H1 (cell line): ENCODE results near the gene CMC4. TPM values are rescaled to one million over a fixed set of nuclear protein-coding genes. Genes with fewer than 3 reads are reported as not detected.

ENCODE experiments used
- CTCF ChIA-PET: fragments of 300-600 bp; sonication (Branson Sonifier 250); formaldehyde crosslinking; loops from one replicate; lab custom pipeline; 2021; ENCODE audit not compliant: partially characterized antibody; lab: Charles Lee
- POLR2A ChIA-PET: fragments of 300-600 bp; sonication (Branson Sonifier 250); formaldehyde crosslinking; loops from one replicate; lab custom pipeline; 2021; ENCODE audit warnings: inconsistent platforms; ENCODE audit not compliant: partially characterized antibody; lab: Charles Lee
- DNase-seq, 2 experiments: peaks; one replicate each; pipeline versions ENCODE4 v3.0.0 to v3.0.0-alpha.2; 2010 to 2022; ENCODE audit warnings: low spot score in 2 of 2, low read depth in 1 of 2, mixed read lengths in 1 of 2
- FAIRE-seq: peaks from 2 replicates; lab custom pipeline; 2011; peaks lifted over from hg19 to GRCh38; lab: Jason Lieb, UNC
- H2AFZ ChIP-seq: 2 replicates; pipeline ENCODE4 v1.8.1; 2012; ENCODE audit warnings: low read length, inconsistent platforms
- H2AK5ac ChIP-seq: 2 replicates; pipeline ENCODE4 v1.6.1; 2013; ENCODE audit warnings: low read depth, low read length
- H2BK120ac ChIP-seq: replicated peaks from 2 replicates; pipeline ENCODE3; 2013; ENCODE audit warnings: low read depth, low read length, inconsistent platforms
- H2BK12ac ChIP-seq: 2 replicates; pipeline ENCODE4 v1.6.1; 2013; ENCODE audit warnings: low read depth, low read length
- H2BK15ac ChIP-seq: 2 replicates; pipeline ENCODE4 v1.6.1; 2013; ENCODE audit warnings: low read length
- H2BK20ac ChIP-seq: 2 replicates; pipeline ENCODE4 v1.6.1; 2013; ENCODE audit warnings: low read length
- H2BK5ac ChIP-seq: 2 replicates; pipeline ENCODE4 v1.6.1; 2013; ENCODE audit warnings: low read depth, low read length
- H3K14ac ChIP-seq: 2 replicates; pipeline ENCODE4 v1.6.1; 2013; ENCODE audit warnings: inconsistent platforms; ENCODE audit not compliant: insufficient read length
- H3K18ac ChIP-seq: 2 replicates; pipeline ENCODE4 v1.6.1; 2013; ENCODE audit warnings: low read length; ENCODE audit errors: extremely low read depth
- H3K23ac ChIP-seq: 2 replicates; pipeline ENCODE4 v1.6.1; 2013; ENCODE audit warnings: inconsistent platforms; ENCODE audit not compliant: insufficient read length
- H3K23me2 ChIP-seq: 2 replicates; pipeline ENCODE4 v1.6.1; 2013; ENCODE audit warnings: low read depth, low read length
- H3K27ac ChIP-seq: 2 replicates; pipeline ENCODE4 v1.6.1; 2011; ENCODE audit warnings: low read depth, low read length, inconsistent platforms
- H3K27me3 ChIP-seq, 4 experiments: replicated peaks in 1 of 4; 1 replicate in 1 of 4; 2 replicates in 3 of 4; pipeline versions ENCODE4 v1.6.1 to v1.8.1; 2011 to 2013; ENCODE audit warnings: low read length in 3 of 4, mild to moderate bottlenecking in 3 of 4, inconsistent platforms in 2 of 4, mixed read lengths in 2 of 4, moderate library complexity in 1 of 4; ENCODE audit not compliant: control insufficient read depth in 3 of 4, insufficient read depth in 3 of 4; ENCODE audit errors: extremely low read depth in 1 of 4
- H3K36me3 ChIP-seq, 4 experiments: 2 replicates each; pipeline versions ENCODE4 v1.6.1 to v1.8.1; 2011 to 2013; ENCODE audit warnings: mild to moderate bottlenecking in 4 of 4, low read length in 3 of 4, moderate library complexity in 2 of 4, control low read depth in 1 of 4, inconsistent platforms in 1 of 4; ENCODE audit not compliant: insufficient read depth in 4 of 4, control insufficient read depth in 2 of 4
- H3K4ac ChIP-seq: replicated peaks from 2 replicates; pipeline ENCODE3; 2013; ENCODE audit warnings: low read length, low read depth, mixed read lengths, inconsistent platforms; ENCODE audit not compliant: insufficient read length
- H3K4me1 ChIP-seq, 4 experiments: replicated peaks in 1 of 4; 1 replicate in 1 of 4; 2 replicates in 3 of 4; pipeline versions ENCODE4 v1.6.1 to v1.8.1; 2011 to 2013; ENCODE audit warnings: low read length in 3 of 4, inconsistent platforms in 2 of 4, mixed read lengths in 1 of 4; ENCODE audit not compliant: insufficient read depth in 4 of 4, control insufficient read depth in 3 of 4
- H3K4me2 ChIP-seq, 2 experiments: 2 replicates each; pipeline versions ENCODE4 v1.6.1 to v1.8.1; 2011 to 2013; ENCODE audit warnings: low read depth in 2 of 2, low read length in 2 of 2, control low read depth in 1 of 2, inconsistent platforms in 1 of 2, mild to moderate bottlenecking in 1 of 2; ENCODE audit not compliant: insufficient read depth in 1 of 2
- H3K4me3 ChIP-seq, 4 experiments: fragments of 200-600, 300-600 bp in 1 of 4; sonication (generic), shearing (Covaris generic), sonication (Bioruptor Twin) in 1 of 4; 2 replicates each; pipeline versions ENCODE4 v1.5.1 to v1.8.1; 2011 to 2016; ENCODE audit warnings: low read length in 4 of 4, low read depth in 3 of 4, control low read depth in 2 of 4, inconsistent platforms in 2 of 4, mild to moderate bottlenecking in 2 of 4, mixed read lengths in 1 of 4, moderate library complexity in 1 of 4; ENCODE audit not compliant: insufficient read depth in 2 of 4; ENCODE audit errors: extremely low read depth in 1 of 4
- H3K56ac ChIP-seq: replicated peaks from 2 replicates; pipeline ENCODE3; 2013; ENCODE audit warnings: low read depth, mild to moderate bottlenecking, mixed read lengths, low read length, inconsistent platforms; ENCODE audit not compliant: insufficient read length
- H3K79me1 ChIP-seq: 2 replicates; pipeline ENCODE4 v1.6.1; 2013; ENCODE audit warnings: low read depth, low read length, control low read depth
- H3K79me2 ChIP-seq, 2 experiments: 2 replicates each; pipeline versions ENCODE4 v1.6.1 to v1.8.1; 2012 to 2013; ENCODE audit warnings: low read length in 2 of 2, mild to moderate bottlenecking in 2 of 2, inconsistent platforms in 1 of 2; ENCODE audit not compliant: insufficient read depth in 2 of 2, control insufficient read depth in 1 of 2
- H3K9ac ChIP-seq, 4 experiments: replicated peaks in 1 of 4; 1 replicate in 1 of 4; 2 replicates in 3 of 4; pipeline versions ENCODE4 v1.6.1 to v1.8.1; 2011 to 2013; ENCODE audit warnings: low read depth in 3 of 4, low read length in 3 of 4, control low read depth in 2 of 4, mild to moderate bottlenecking in 2 of 4, moderate library complexity in 2 of 4, inconsistent platforms in 1 of 4; ENCODE audit errors: extremely low read depth in 1 of 4
- H3K9me3 ChIP-seq, 2 experiments: 2 replicates each; pipeline versions ENCODE4 v1.6.1 to v1.8.1; 2012 to 2013; ENCODE audit warnings: mild to moderate bottlenecking in 2 of 2, moderate library complexity in 2 of 2, control low read depth in 1 of 2, inconsistent platforms in 1 of 2, low read depth in 1 of 2, low read length in 1 of 2, mixed read lengths in 1 of 2; ENCODE audit not compliant: insufficient read depth in 2 of 2
- H4K20me1 ChIP-seq, 2 experiments: replicated peaks in 1 of 2; 2 replicates each; pipeline versions ENCODE3 to v1.8.1; 2011 to 2013; ENCODE audit warnings: inconsistent platforms in 2 of 2, low read length in 2 of 2, mild to moderate bottlenecking in 1 of 2; ENCODE audit not compliant: insufficient read depth in 2 of 2, control insufficient read depth in 1 of 2
- H4K5ac ChIP-seq: 2 replicates; pipeline ENCODE4 v1.6.1; 2013; ENCODE audit warnings: low read length, low read depth, mixed read lengths, inconsistent platforms; ENCODE audit not compliant: insufficient read length
- H4K8ac ChIP-seq: 2 replicates; pipeline ENCODE4 v1.8.0; 2013; ENCODE audit warnings: mild to moderate bottlenecking, moderate library complexity, low read length, inconsistent platforms; ENCODE audit not compliant: insufficient read depth; ENCODE audit errors: extremely low read depth
- H4K91ac ChIP-seq: replicated peaks from 2 replicates; pipeline ENCODE3; 2013; ENCODE audit warnings: low read length, mixed read lengths, inconsistent platforms; ENCODE audit not compliant: insufficient read length
- EGR1 ChIP-seq: IDR thresholded peaks from 2 replicates; pipeline ENCODE4 v1.6.1; 2011; ENCODE audit warnings: low read depth, low read length, borderline replicate concordance
- EP300 ChIP-seq, 2 experiments: IDR thresholded peaks; 1 replicate in 1 of 2; 2 replicates in 1 of 2; pipeline ENCODE4 v1.6.1; 2011 to 2012; ENCODE audit warnings: low read depth in 2 of 2, low read length in 2 of 2, mild to moderate bottlenecking in 2 of 2, borderline replicate concordance in 1 of 2, inconsistent platforms in 1 of 2, moderate library complexity in 1 of 2
- FOSL1 ChIP-seq: IDR thresholded peaks from 2 replicates; pipeline ENCODE4 v1.6.1; 2011; ENCODE audit warnings: mild to moderate bottlenecking, low read depth, low read length, moderate library complexity; ENCODE audit not compliant: insufficient read depth
- NRF1 ChIP-seq: IDR thresholded peaks from 2 replicates; pipeline ENCODE4 v1.6.1; 2011; ENCODE audit warnings: mild to moderate bottlenecking, low read depth, low read length, improper control_type of control experiment
- PHF8 ChIP-seq: fragments of 200-600 bp; sonication (generic); conservative IDR thresholded peaks from 2 replicates; pipeline ENCODE4 v1.7.1; 2012; ENCODE audit warnings: low read depth, mild to moderate bottlenecking, inconsistent platforms, low read length, moderate library complexity
- POU5F1 ChIP-seq: IDR thresholded peaks from 2 replicates; pipeline ENCODE4 v1.6.1; 2011; ENCODE audit warnings: low read depth, mild to moderate bottlenecking, low read length, moderate library complexity
- RFX5 ChIP-seq: IDR thresholded peaks from 2 replicates; pipeline ENCODE4 v1.6.1; 2011; ENCODE audit warnings: low read depth, low read length, improper control_type of control experiment, borderline replicate concordance
- SP1 ChIP-seq: IDR thresholded peaks from 2 replicates; pipeline ENCODE4 v1.6.1; 2011; ENCODE audit warnings: low read depth, low read length
- TAF7 ChIP-seq: optimal IDR thresholded peaks from 2 replicates; pipeline ENCODE3; 2011; ENCODE audit warnings: low read depth, mild to moderate bottlenecking, inconsistent platforms, low read length, moderate library complexity, borderline replicate concordance
- TEAD4 ChIP-seq: IDR thresholded peaks from 2 replicates; pipeline ENCODE4 v1.6.1; 2012; ENCODE audit warnings: low read depth, low read length, inconsistent platforms, mixed read lengths
- WGBS, 2 experiments: shearing (Covaris generic) in 1 of 2; methylation state at CpG; one replicate each; pipeline versions ENCODE4 v1.1.6 to v1.1.7; 2013 to 2015; ENCODE audit warnings: low lambda C conversion rate in 2 of 2, mixed read lengths in 2 of 2, inconsistent platforms in 1 of 2, low coverage in 1 of 2, missing lambda C conversion rate in 1 of 2; ENCODE audit not compliant: insufficient replicate concordance in 2 of 2, insufficient coverage in 1 of 2, insufficient read length in 1 of 2; ENCODE audit errors: extremely low coverage in 1 of 2, missing lambda C conversion rate in 1 of 2; 5-methylcytosine and 5-hydroxymethylcytosine counted together
- polyA plus RNA-seq, 7 experiments: library from polyadenylated mRNA; depleted of rRNA in 3 of 7; stranded (reverse) in 5 of 7; unstranded in 2 of 7; fragments of >200 nt in 5 of 7; fragments of 200-250 nt in 2 of 7; gene quantifications; 1 replicate in 5 of 7; 2 replicates in 1 of 7; 4 replicates in 1 of 7; pipeline versions ENCODE4 v1.2.1 to v1.2.3, GENCODE V29; 2011 to 2013; ENCODE audit warnings: missing spikeins in 2 of 7, mixed read lengths in 2 of 7
- total RNA-seq: library from RNA; stranded (reverse); fragmentation: NEBNext Ultra II Directional; extraction: Animal tissue kit (Norgen Biotek cat#: 25700); gene quantifications from 2 replicates; pipeline ENCODE4 v1.2.1, GENCODE V29; 2021
- TF ChIP-seq, protein P1 (sequence below), 3 experiments: IDR thresholded peaks; 1 replicate in 2 of 3; 2 replicates in 1 of 3; pipeline versions ENCODE4 v1.5.1 to v1.6.1; 2011; ENCODE audit warnings: low read length in 3 of 3, mild to moderate bottlenecking in 3 of 3, inconsistent platforms in 2 of 3, low read depth in 1 of 3, moderate library complexity in 1 of 3; ENCODE audit not compliant: insufficient read depth in 1 of 3; ENCODE audit errors: control extremely low read depth in 1 of 3

Gene CMC4
- total and polyA plus RNA-seq, 2 of the 8 experiments (the other 6 are each of a cell fraction or from before 2014, with no cell fraction given), result 6.0 to 8.8 TPM

DNA sequence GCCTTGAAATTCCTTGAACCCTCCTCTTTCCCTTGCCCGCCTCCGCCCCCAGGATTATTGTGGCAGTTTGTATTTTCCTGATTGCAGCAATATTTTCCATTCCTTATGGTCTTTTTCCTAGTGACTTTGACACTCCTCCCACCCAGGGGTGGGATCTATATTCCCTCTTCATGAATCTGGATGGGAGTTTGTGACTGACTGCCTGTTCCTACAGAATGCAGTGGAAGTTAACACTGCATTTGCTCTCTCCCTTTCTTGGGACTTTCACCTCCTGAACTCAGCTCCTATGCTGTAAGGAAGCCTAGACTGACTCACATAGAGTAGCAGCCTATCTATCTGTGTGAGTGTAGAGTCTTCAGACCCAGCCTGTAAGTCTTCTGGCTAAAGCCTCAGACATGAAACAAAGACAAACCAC lies 42.1 kb downstream of the CMC4 start:
- Histone ChIP-seq H2BK15ac (no peak overlapping the region), H3K18ac (no peak overlapping the region), H2BK20ac (no peak overlapping the region), H3K23ac (no peak overlapping the region), H4K8ac (no peak overlapping the region), H3K27me3 (no peaks in the 10 kb centered on the region), H3K36me3 (peaks cover 0 to under 1% (median 0%) of the 10 kb centered on the region in 4 experiments; a peak in 2 of 8 replicates), H3K79me2 (peaks cover 0 to 22% of the 10 kb centered on the region in 2 experiments; a peak in 2 of 4 replicates), H3K14ac (no peak overlapping the region), H2BK12ac (no peak overlapping the region), H4K20me1 (no peaks in the 10 kb centered on the region), H4K91ac (no peak overlapping the region), H2AK5ac (no peak overlapping the region), H3K4ac (no peak overlapping the region), H3K4me2 (no peak overlapping the region; a peak in 1 of 4 replicates), H3K4me3 (no peak overlapping the region), H3K79me1 (no peaks in the 10 kb centered on the region), H2BK120ac (no peak overlapping the region), H3K9ac (no peak overlapping the region), H3K4me1 (peaks cover 0 to 3% (median under 1%) of the 10 kb centered on the region in 4 experiments; a peak in 2 of 7 replicates), H2BK5ac (no peak overlapping the region), H3K23me2 (peaks cover 3% of the 10 kb centered on the region; the same call in 1 of the 2 replicates), H3K56ac (no peak overlapping the region), H2AFZ (no peak overlapping the region), H3K9me3 (no peaks in the 10 kb centered on the region), H3K27ac (no peak overlapping the region), H4K5ac (no peak overlapping the region)
- ChIA-PET POLR2A (interaction anchor here (1.4 kb wide), 1 partner anchor 20 kb away, joined by 3 read pairs; no protein-coding TSS in a partner anchor), CTCF (interaction anchor here (0.6 to 0.7 kb wide), 2 partner anchors 9 to 20 kb away, joined by 3 read pairs; no protein-coding TSS in a partner anchor)
- DNase-seq (no peak), FAIRE-seq (no peak)
- WGBS, 2 experiments, result 96% methylated on average over 2 of the region's 2 CpGs; no CpG with 5 or more reads in 1 of the 2 experiments
- TF ChIP-seq EGR1 (no peak), PHF8 (no peak), RFX5 (no peak), FOSL1 (no peak), TAF7 (no peak), POU5F1 (no peak), NRF1 (no peak), EP300 (IDR thresholded peaks at IDR 0.05; ENCODE audit: borderline replicate concordance in 1 of 2, low read depth in 2 of 2, low read length in 2 of 2) (no peak), TEAD4 (no peak), SP1 (no peak)
- TF ChIP-seq, protein P1, sequence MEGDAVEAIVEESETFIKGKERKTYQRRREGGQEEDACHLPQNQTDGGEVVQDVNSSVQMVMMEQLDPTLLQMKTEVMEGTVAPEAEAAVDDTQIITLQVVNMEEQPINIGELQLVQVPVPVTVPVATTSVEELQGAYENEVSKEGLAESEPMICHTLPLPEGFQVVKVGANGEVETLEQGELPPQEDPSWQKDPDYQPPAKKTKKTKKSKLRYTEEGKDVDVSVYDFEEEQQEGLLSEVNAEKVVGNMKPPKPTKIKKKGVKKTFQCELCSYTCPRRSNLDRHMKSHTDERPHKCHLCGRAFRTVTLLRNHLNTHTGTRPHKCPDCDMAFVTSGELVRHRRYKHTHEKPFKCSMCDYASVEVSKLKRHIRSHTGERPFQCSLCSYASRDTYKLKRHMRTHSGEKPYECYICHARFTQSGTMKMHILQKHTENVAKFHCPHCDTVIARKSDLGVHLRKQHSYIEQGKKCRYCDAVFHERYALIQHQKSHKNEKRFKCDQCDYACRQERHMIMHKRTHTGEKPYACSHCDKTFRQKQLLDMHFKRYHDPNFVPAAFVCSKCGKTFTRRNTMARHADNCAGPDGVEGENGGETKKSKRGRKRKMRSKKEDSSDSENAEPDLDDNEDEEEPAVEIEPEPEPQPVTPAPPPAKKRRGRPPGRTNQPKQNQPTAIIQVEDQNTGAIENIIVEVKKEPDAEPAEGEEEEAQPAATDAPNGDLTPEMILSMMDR (IDR thresholded peaks at IDR 0.05; ENCODE audit: control extremely low read depth in 1 of 3, insufficient read depth in 1 of 3, low read depth in 1 of 3, low read length in 3 of 3), result no peak
